Bronchial epithelial cell (primary cell): ENCODE data around the gene PTPRN2. TPM values are rescaled to one million over a fixed set of nuclear protein-coding genes. Genes with fewer than 3 reads are reported as not detected.

Source experiments
- DNase-seq: peaks from one replicate; pipeline ENCODE4 v3.0.0-alpha.2; 2010; ENCODE audit warnings: low read depth
- FAIRE-seq: peaks from 2 replicates; lab custom pipeline; 2011; peaks lifted over from hg19 to GRCh38; lab: Jason Lieb, UNC
- H3K27me3 ChIP-seq: 2 replicates; pipeline ENCODE4 v1.5.1; 2011; ENCODE audit warnings: low read length; ENCODE audit not compliant: control insufficient read depth, insufficient read depth
- H3K36me3 ChIP-seq: 2 replicates; pipeline ENCODE4 v1.5.1; 2011; ENCODE audit warnings: low read length; ENCODE audit not compliant: control insufficient read depth, insufficient read depth
- H3K4me3 ChIP-seq: 2 replicates; pipeline ENCODE4 v1.5.1; 2011; ENCODE audit warnings: mild to moderate bottlenecking, low read depth, low read length, control low read depth
- total RNA-seq: library from RNA; depleted of rRNA; stranded (reverse); fragments of >200 nt; gene quantifications from 2 replicates; pipeline ENCODE4 v1.2.1, GENCODE V29; 2014
- TF ChIP-seq, protein P1 (sequence below): IDR thresholded peaks from 2 replicates; pipeline ENCODE4 v1.5.1; 2011; ENCODE audit warnings: mild to moderate bottlenecking, moderate library complexity, low read length, control low read depth, inconsistent platforms; ENCODE audit not compliant: insufficient read depth, severe bottlenecking

The PTPRN2 gene
- total RNA-seq, 1 donor from 2014 or later = 1.1 TPM

DNA sequence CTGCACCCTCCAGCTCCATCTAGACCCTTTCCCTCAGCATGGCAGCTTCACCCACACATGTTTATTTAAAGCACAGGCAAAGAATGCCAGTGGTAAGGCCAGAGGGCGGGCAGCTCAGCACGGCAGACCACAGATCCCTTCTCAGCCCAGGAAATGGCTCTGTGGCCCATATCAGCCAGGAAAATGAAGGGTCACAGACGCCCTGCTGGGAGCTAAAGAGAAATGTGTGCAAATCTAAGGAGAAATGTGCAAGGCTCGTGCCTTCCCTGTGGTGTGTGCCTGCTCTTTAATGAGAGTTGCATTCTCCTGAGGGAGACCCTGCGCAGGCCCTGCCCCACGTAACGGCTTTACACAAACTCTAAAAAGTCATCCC lies 23.0 kb downstream of the PTPRN2 start:
- DNase-seq = no peak
- FAIRE-seq = no peak
- TF ChIP-seq, protein P1, sequence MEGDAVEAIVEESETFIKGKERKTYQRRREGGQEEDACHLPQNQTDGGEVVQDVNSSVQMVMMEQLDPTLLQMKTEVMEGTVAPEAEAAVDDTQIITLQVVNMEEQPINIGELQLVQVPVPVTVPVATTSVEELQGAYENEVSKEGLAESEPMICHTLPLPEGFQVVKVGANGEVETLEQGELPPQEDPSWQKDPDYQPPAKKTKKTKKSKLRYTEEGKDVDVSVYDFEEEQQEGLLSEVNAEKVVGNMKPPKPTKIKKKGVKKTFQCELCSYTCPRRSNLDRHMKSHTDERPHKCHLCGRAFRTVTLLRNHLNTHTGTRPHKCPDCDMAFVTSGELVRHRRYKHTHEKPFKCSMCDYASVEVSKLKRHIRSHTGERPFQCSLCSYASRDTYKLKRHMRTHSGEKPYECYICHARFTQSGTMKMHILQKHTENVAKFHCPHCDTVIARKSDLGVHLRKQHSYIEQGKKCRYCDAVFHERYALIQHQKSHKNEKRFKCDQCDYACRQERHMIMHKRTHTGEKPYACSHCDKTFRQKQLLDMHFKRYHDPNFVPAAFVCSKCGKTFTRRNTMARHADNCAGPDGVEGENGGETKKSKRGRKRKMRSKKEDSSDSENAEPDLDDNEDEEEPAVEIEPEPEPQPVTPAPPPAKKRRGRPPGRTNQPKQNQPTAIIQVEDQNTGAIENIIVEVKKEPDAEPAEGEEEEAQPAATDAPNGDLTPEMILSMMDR = no peak
- Histone ChIP-seq H3K27me3 (no peaks in the 10 kb centered on the region), H3K4me3 (no peak overlapping the region), H3K36me3 (no peaks in the 10 kb centered on the region)

DNA sequence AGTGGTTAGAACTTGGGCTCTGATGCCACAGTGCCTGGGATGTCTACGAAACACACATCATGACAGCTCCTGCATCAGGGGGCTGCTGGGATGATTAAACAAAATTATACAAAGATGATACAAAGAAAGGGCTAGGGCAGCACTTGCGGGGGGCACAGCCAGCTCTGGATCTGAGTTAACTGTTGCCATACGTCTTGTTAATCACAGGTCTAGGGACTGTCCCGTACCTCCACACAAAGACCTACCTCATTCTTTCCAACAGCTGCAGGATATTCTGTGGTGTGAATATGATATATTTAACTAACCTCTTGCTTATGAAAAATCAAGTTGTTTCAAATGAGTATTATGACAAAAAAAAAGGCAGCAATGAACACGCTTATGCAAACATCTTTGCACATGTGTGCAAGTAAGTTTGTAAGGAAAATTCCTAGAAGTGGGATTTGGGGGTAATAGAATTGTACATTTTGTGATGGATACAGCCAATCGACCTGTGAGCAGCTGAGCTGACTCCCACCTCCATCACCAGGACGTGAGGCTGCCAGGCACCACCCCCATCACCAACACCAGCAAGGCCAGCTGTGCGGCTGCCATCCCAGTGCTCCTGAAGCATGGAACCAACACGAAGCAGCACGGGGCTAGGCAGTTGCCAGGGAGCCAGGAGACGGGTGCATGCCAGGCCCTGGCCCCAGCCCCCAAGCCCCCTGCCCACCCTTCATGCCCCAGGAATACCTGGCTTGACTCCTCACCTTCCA lies 23.5 kb downstream of the PTPRN2 start:
- H3K4me3 ChIP-seq = no peak overlapping the region
- H3K27me3 ChIP-seq = no peaks in the 10 kb centered on the region
- DNase-seq (no peak), FAIRE-seq (no peak)
- no peaks in the 10 kb centered on the region for H3K36me3 ChIP-seq
- TF ChIP-seq, protein P1 = no peak

DNA sequence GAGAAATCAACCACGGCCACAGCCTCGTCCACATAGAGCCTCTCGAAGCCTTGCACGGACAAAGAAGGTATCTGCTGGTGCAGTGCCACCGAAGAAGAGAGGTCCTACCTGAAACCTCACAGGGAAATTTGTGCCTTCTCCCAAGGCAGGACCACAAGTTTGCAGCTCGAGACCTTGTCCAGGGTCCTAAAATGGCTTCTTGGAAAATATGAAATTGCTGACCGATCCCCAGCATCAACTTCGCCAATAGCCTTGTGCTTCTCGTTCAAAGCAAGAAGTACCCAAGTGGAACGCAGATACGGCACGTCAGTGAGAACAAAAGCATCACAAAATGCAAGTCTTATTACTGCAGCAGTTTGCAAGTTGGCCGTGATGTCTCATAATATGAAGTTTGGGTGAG lies 24.6 kb downstream of the PTPRN2 start:
- FAIRE-seq (no peak), DNase-seq (no peak)
- TF ChIP-seq, protein P1 = no peak
- Histone ChIP-seq H3K27me3 (no peaks in the 10 kb centered on the region), H3K4me3 (no peak overlapping the region), H3K36me3 (no peaks in the 10 kb centered on the region)

DNA sequence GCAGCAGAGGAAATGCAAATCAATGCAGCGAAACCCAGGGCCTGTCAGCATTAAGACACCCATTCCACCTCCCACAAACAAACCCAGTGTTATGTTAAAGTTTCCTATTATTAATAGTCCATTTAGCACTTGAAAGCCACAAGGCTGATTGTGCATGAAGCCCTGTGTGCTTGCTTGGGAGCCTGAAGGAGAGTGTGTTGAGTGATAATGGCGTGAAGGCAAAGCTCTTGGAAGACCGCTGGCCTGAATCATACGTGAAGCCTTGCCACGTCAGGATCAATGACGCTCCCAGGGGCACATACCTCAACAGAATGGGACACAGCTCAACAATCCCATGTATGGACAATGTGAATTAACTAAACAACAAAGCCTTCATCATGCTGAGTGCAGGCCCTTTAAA lies 25.1 kb downstream of the PTPRN2 start:
- H3K36me3 ChIP-seq = no peaks in the 10 kb centered on the region
- no peak overlapping the region for H3K4me3 ChIP-seq
- TF ChIP-seq, protein P1 = no peak
- DNase-seq (no peak), FAIRE-seq (no peak)
- no peaks in the 10 kb centered on the region for H3K27me3 ChIP-seq

DNA sequence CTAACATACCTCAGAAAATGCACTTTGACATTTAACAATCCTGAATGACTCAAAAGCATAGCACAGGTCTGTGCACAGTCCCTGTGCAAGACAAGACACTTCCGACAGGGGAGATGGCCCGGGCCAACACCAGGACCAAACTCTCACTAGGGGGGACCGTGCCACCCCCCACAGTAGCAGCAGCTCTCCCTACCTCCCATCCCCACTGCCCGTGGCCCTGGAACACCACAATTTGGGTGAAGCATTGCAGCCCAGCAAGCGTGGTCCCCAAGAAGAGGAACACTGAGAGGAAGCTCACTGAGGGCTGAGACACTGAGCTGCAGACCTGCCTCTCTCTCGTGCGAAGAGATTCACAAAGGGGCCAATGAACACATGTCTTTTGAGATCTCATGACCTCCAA lies 26.0 kb downstream of the PTPRN2 start:
- Histone ChIP-seq H3K27me3 (no peaks in the 10 kb centered on the region), H3K4me3 (no peak overlapping the region), H3K36me3 (no peaks in the 10 kb centered on the region)
- DNase-seq (no peak), FAIRE-seq (no peak)
- TF ChIP-seq, protein P1 = no peak

DNA sequence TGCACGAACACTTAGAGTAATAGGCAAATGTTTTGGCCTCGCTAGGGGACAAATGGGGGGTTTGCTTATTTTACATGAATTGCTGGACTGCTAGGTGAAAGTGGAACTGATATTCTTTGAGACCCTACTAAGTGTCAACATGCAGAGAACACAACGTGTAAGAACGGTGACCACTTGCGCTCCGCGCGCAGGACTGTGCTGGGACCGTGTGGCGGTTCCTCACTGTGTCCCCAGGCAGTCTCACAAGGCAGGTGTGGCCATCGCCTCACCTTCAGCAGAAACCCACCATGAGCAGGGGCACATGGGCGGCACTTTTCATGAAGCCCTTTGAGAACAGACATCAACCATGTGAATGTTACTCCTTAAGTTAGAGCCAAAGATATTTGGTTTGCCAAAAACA lies 27.2 kb downstream of the PTPRN2 start:
- no peak for FAIRE-seq
- Histone ChIP-seq H3K4me3 (no peak overlapping the region), H3K36me3 (no peaks in the 10 kb centered on the region), H3K27me3 (no peaks in the 10 kb centered on the region)
- DNase-seq = no peak
- TF ChIP-seq, protein P1 = no peak
